Suprapubic skin (tissue), 3 donors: ENCODE measurements around the gene MED22.

Experiments used
- CTCF ChIP-seq, 2 donors: fragments of 200-600 bp in 1 of 2; fragments of 450-650 bp in 1 of 2; sonication (generic) in 1 of 2; IDR thresholded peaks; one replicate each; pipeline ENCODE4 v1.5.1; 2016 to 2019; ENCODE audit warnings: antibody characterized with exemption in 2 of 2, mild to moderate bottlenecking in 1 of 2, moderate library complexity in 1 of 2
- POLR2A ChIP-seq, 2 donors: fragments of 450-650 bp; IDR thresholded peaks; one replicate each; pipeline ENCODE4 v1.6.1; 2017; ENCODE audit warnings: antibody characterized with exemption in 2 of 2, mild to moderate bottlenecking in 2 of 2, moderate library complexity in 2 of 2

DNA sequence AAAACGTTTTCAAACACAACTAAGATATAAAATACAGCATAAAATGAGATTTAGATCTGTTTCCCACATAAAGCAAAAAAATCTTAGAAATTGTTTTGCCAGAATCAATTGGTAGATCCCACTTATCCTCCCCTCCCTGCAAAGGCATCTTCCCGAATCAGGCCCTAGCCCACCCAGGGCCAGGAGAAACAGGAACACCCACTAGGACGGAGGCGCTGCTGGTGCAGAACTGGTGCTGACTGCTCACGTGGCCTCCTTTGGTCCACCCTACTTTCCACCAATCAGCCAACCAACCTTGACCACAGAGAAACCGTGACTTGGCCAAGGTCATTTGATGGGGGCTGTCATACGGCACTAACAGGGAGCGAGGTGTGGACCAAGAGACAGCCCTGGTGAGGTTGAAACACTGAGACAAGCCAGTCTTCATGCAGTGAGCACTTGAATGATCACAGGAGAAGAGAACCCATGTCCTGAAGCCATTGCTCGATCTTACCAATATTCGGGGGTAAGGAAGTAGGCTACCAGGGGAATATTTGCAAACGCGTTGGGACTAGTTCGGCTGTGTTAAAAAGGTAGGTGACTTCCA, 13.7 kb upstream of the MED22 start:
- TF ChIP-seq POLR2A (IDR thresholded peaks at IDR 0.05) = no peak
- no peak for TF ChIP-seq CTCF (IDR thresholded peaks at IDR 0.05)
